ENCODE measurements around the gene AMMECR1. TPM values are rescaled to one million over a fixed set of nuclear protein-coding genes. Genes with fewer than 3 reads are reported as not detected.

The AMMECR1 gene
- polyA plus RNA-seq, 2 donors, result 5.8 to 6.9 TPM

GRCh38 chrX:110226931-110227330 lies 91.0 kb downstream of the AMMECR1 start:
- Histone ChIP-seq H3K4me1 (ENCODE audit: control insufficient read depth in 2 of 2, insufficient read depth in 2 of 2, low read length in 1 of 2) (no peaks in the 10 kb centered on the region), H3K4me3 (ENCODE audit: low read depth in 1 of 2, low read length in 2 of 2) (no peak overlapping the region), H3K36me3 (ENCODE audit: control insufficient read depth in 2 of 2, insufficient read depth in 2 of 2, low read length in 1 of 2) (no peaks in the 10 kb centered on the region), H3K27me3 (ENCODE audit: control insufficient read depth in 1 of 2, insufficient read depth in 2 of 2, low read length in 2 of 2) (peaks cover 0 to 4% of the 10 kb centered on the region in 2 donors), H3K9me3 (ENCODE audit: control insufficient read depth in 2 of 2, insufficient read depth in 1 of 2, low read depth in 1 of 2, low read length in 1 of 2) (no peaks in the 10 kb centered on the region), H3K27ac (ENCODE audit: low read depth in 2 of 2, low read length in 1 of 2) (no peak overlapping the region)
- WGBS, 2 donors, result 83 to 85% methylated on average over 2 of the region's 2 CpGs

- no peaks in the 10 kb centered on the region for H3K36me3 ChIP-seq (ENCODE audit: control insufficient read depth in 2 of 2, insufficient read depth in 2 of 2, low read length in 1 of 2)
- WGBS, 2 donors, result 57 to 79% methylated on average over 3 of the region's 3 CpGs
- no peak overlapping the region for H3K27ac ChIP-seq (ENCODE audit: low read depth in 2 of 2, low read length in 1 of 2)
- H3K27me3 ChIP-seq (ENCODE audit: control insufficient read depth in 1 of 2, insufficient read depth in 2 of 2, low read length in 2 of 2), result peaks cover 0 to 4% of the 10 kb centered on the region in 2 donors
- H3K9me3 ChIP-seq (ENCODE audit: control insufficient read depth in 2 of 2, insufficient read depth in 1 of 2, low read depth in 1 of 2, low read length in 1 of 2), result no peaks in the 10 kb centered on the region
- H3K4me1 ChIP-seq (ENCODE audit: control insufficient read depth in 2 of 2, insufficient read depth in 2 of 2, low read length in 1 of 2), result no peaks in the 10 kb centered on the region
- no peak overlapping the region for H3K4me3 ChIP-seq (ENCODE audit: low read depth in 1 of 2, low read length in 2 of 2)
These were observed 92.8 kb downstream of the AMMECR1 start for GRCh38 chrX:110224926-110225617.

GRCh38 chrX:110222497-110223257 lies 95.2 kb downstream of the AMMECR1 start:
- Histone ChIP-seq H3K27ac (ENCODE audit: low read depth in 2 of 2, low read length in 1 of 2) (no peak overlapping the region), H3K4me3 (ENCODE audit: low read depth in 1 of 2, low read length in 2 of 2) (no peak overlapping the region), H3K9me3 (ENCODE audit: control insufficient read depth in 2 of 2, insufficient read depth in 1 of 2, low read depth in 1 of 2, low read length in 1 of 2) (no peaks in the 10 kb centered on the region), H3K4me1 (ENCODE audit: control insufficient read depth in 2 of 2, insufficient read depth in 2 of 2, low read length in 1 of 2) (no peaks in the 10 kb centered on the region), H3K27me3 (ENCODE audit: control insufficient read depth in 1 of 2, insufficient read depth in 2 of 2, low read length in 2 of 2) (peaks cover 0 to 4% of the 10 kb centered on the region in 2 donors), H3K36me3 (ENCODE audit: control insufficient read depth in 2 of 2, insufficient read depth in 2 of 2, low read length in 1 of 2) (no peaks in the 10 kb centered on the region)
- 90 to 100% methylated on average over 1 of the region's 2 CpGs for WGBS, 2 donors

GRCh38 chrX:110219920-110220319 lies 98.0 kb downstream of the AMMECR1 start:
- H3K27me3 ChIP-seq (ENCODE audit: control insufficient read depth in 1 of 2, insufficient read depth in 2 of 2, low read length in 2 of 2), result no peaks in the 10 kb centered on the region
- WGBS, 2 donors, result 27 to 35% methylated on average over 1 of the region's 1 CpG
- H3K36me3 ChIP-seq (ENCODE audit: control insufficient read depth in 2 of 2, insufficient read depth in 2 of 2, low read length in 1 of 2), result no peaks in the 10 kb centered on the region
- H3K27ac ChIP-seq (ENCODE audit: low read depth in 2 of 2, low read length in 1 of 2), result no peak overlapping the region
- H3K4me1 ChIP-seq (ENCODE audit: control insufficient read depth in 2 of 2, insufficient read depth in 2 of 2, low read length in 1 of 2), result no peaks in the 10 kb centered on the region
- H3K9me3 ChIP-seq (ENCODE audit: control insufficient read depth in 2 of 2, insufficient read depth in 1 of 2, low read depth in 1 of 2, low read length in 1 of 2), result no peaks in the 10 kb centered on the region
- no peak overlapping the region for H3K4me3 ChIP-seq (ENCODE audit: low read depth in 1 of 2, low read length in 2 of 2)

GRCh38 chrX:110218591-110218990 lies 99.3 kb downstream of the AMMECR1 start:
- WGBS, 2 donors, result 69 to 71% methylated on average over 2 of the region's 2 CpGs
- H3K4me3 ChIP-seq (ENCODE audit: low read depth in 1 of 2, low read length in 2 of 2), result no peak overlapping the region

GRCh38 chrX:110216027-110216426 lies 101.9 kb downstream of the AMMECR1 start:
- no peaks in the 10 kb centered on the region for H3K4me1 ChIP-seq (ENCODE audit: control insufficient read depth in 2 of 2, insufficient read depth in 2 of 2, low read length in 1 of 2)
- no peak overlapping the region for H3K27ac ChIP-seq (ENCODE audit: low read depth in 2 of 2, low read length in 1 of 2)
- no peaks in the 10 kb centered on the region for H3K27me3 ChIP-seq (ENCODE audit: control insufficient read depth in 1 of 2, insufficient read depth in 2 of 2, low read length in 2 of 2)
- no peaks in the 10 kb centered on the region for H3K36me3 ChIP-seq (ENCODE audit: control insufficient read depth in 2 of 2, insufficient read depth in 2 of 2, low read length in 1 of 2)
- 64 to 97% methylated on average over 4 of the region's 4 CpGs for WGBS, 2 donors
- H3K9me3 ChIP-seq (ENCODE audit: control insufficient read depth in 2 of 2, insufficient read depth in 1 of 2, low read depth in 1 of 2, low read length in 1 of 2), result no peaks in the 10 kb centered on the region
- H3K4me3 ChIP-seq (ENCODE audit: low read depth in 1 of 2, low read length in 2 of 2), result no peak overlapping the region

More at GRCh38 chrX:110218591-110218990, 99.3 kb downstream of the AMMECR1 start:
- H3K36me3 ChIP-seq (ENCODE audit: control insufficient read depth in 2 of 2, insufficient read depth in 2 of 2, low read length in 1 of 2), result no peaks in the 10 kb centered on the region
- H3K27me3 ChIP-seq (ENCODE audit: control insufficient read depth in 1 of 2, insufficient read depth in 2 of 2, low read length in 2 of 2), result no peaks in the 10 kb centered on the region
- H3K4me1 ChIP-seq (ENCODE audit: control insufficient read depth in 2 of 2, insufficient read depth in 2 of 2, low read length in 1 of 2), result no peaks in the 10 kb centered on the region
- H3K9me3 ChIP-seq (ENCODE audit: control insufficient read depth in 2 of 2, insufficient read depth in 1 of 2, low read depth in 1 of 2, low read length in 1 of 2), result no peaks in the 10 kb centered on the region
- no peak overlapping the region for H3K27ac ChIP-seq (ENCODE audit: low read depth in 2 of 2, low read length in 1 of 2)

- no peaks in the 10 kb centered on the region for H3K9me3 ChIP-seq (ENCODE audit: control insufficient read depth in 2 of 2, insufficient read depth in 1 of 2, low read depth in 1 of 2, low read length in 1 of 2)
- no peaks in the 10 kb centered on the region for H3K27me3 ChIP-seq (ENCODE audit: control insufficient read depth in 1 of 2, insufficient read depth in 2 of 2, low read length in 2 of 2)
- no peak overlapping the region for H3K27ac ChIP-seq (ENCODE audit: low read depth in 2 of 2, low read length in 1 of 2)
- WGBS, 2 donors, result 70 to 94% methylated on average over 1 of the region's 1 CpG
- H3K4me3 ChIP-seq (ENCODE audit: low read depth in 1 of 2, low read length in 2 of 2), result no peak overlapping the region
- no peaks in the 10 kb centered on the region for H3K4me1 ChIP-seq (ENCODE audit: control insufficient read depth in 2 of 2, insufficient read depth in 2 of 2, low read length in 1 of 2)
- no peaks in the 10 kb centered on the region for H3K36me3 ChIP-seq (ENCODE audit: control insufficient read depth in 2 of 2, insufficient read depth in 2 of 2, low read length in 1 of 2)
These were observed 102.5 kb downstream of the AMMECR1 start for GRCh38 chrX:110215411-110215810.

GRCh38 chrX:110214684-110215083 lies 103.2 kb downstream of the AMMECR1 start:
- WGBS, 2 donors, result 86 to 91% methylated on average over 1 of the region's 1 CpG
- H3K4me3 ChIP-seq (ENCODE audit: low read depth in 1 of 2, low read length in 2 of 2), result no peak overlapping the region
- no peaks in the 10 kb centered on the region for H3K9me3 ChIP-seq (ENCODE audit: control insufficient read depth in 2 of 2, insufficient read depth in 1 of 2, low read depth in 1 of 2, low read length in 1 of 2)
- no peaks in the 10 kb centered on the region for H3K27me3 ChIP-seq (ENCODE audit: control insufficient read depth in 1 of 2, insufficient read depth in 2 of 2, low read length in 2 of 2)
- no peak overlapping the region for H3K27ac ChIP-seq (ENCODE audit: low read depth in 2 of 2, low read length in 1 of 2)
- H3K36me3 ChIP-seq (ENCODE audit: control insufficient read depth in 2 of 2, insufficient read depth in 2 of 2, low read length in 1 of 2), result no peaks in the 10 kb centered on the region
- no peaks in the 10 kb centered on the region for H3K4me1 ChIP-seq (ENCODE audit: control insufficient read depth in 2 of 2, insufficient read depth in 2 of 2, low read length in 1 of 2)

- Histone ChIP-seq H3K36me3 (ENCODE audit: control insufficient read depth in 2 of 2, insufficient read depth in 2 of 2, low read length in 1 of 2) (no peaks in the 10 kb centered on the region), H3K27ac (ENCODE audit: low read depth in 2 of 2, low read length in 1 of 2) (no peak overlapping the region), H3K4me3 (ENCODE audit: low read depth in 1 of 2, low read length in 2 of 2) (no peak overlapping the region), H3K4me1 (ENCODE audit: control insufficient read depth in 2 of 2, insufficient read depth in 2 of 2, low read length in 1 of 2) (no peaks in the 10 kb centered on the region), H3K9me3 (ENCODE audit: control insufficient read depth in 2 of 2, insufficient read depth in 1 of 2, low read depth in 1 of 2, low read length in 1 of 2) (no peaks in the 10 kb centered on the region), H3K27me3 (ENCODE audit: control insufficient read depth in 1 of 2, insufficient read depth in 2 of 2, low read length in 2 of 2) (no peaks in the 10 kb centered on the region)
- WGBS, 2 donors, result 62 to 83% methylated on average over 1 of the region's 1 CpG
These were observed 104.7 kb downstream of the AMMECR1 start for GRCh38 chrX:110213183-110213582.
